ENCODE data around the gene VEGFA. TPM values are rescaled to one million over a fixed set of nuclear protein-coding genes. Genes with fewer than 3 reads are reported as not detected.
A peak's percentile ranks its signal among the peaks of the same experiment; 100 is the strongest.

VEGFA gene
- total RNA-seq, 8 experiments from 2014 or later, result 19.9 to 266 (median 164) TPM

GRCh38 chr6:43823879-43824702 lies 54.1 kb downstream of the VEGFA start:
- peaks cover 16 to 17% of the 10 kb centered on the region in 2 donors for H3K4me1 ChIP-seq (replicated peaks in 1 of 2)
- no peak overlapping the region for H3K27ac ChIP-seq
- ATAC-seq (replicated peaks in 6 of 8), result peak in 3 of 8 experiments; percentile 25 to 34 (median 29)
- in situ Hi-C loops (cut with MboI; ENCODE audit: low pct_unique_long_range_greater_than_20kb in 2 of 9, low sequenced_read_pairs in 9 of 9, unreplicated experiment in 9 of 9), result no loop called here
- H3K4me3 ChIP-seq, result no peak overlapping the region
- 8 to 95% (median 70%) methylated on average over 1 to 8 of the region's 11 CpGs; no CpG with 5 or more reads in 2 of the 10 experiments for WGBS, 10 experiments

- in situ Hi-C loops (cut with MboI; ENCODE audit: low pct_unique_long_range_greater_than_20kb in 2 of 9, low sequenced_read_pairs in 9 of 9, unreplicated experiment in 9 of 9), result no loop called here
- no peak overlapping the region for H3K4me3 ChIP-seq
- 20 to 83% (median 40%) methylated on average over 1 to 2 of the region's 2 CpGs; no CpG with 5 or more reads in 6 of the 10 experiments for WGBS, 10 experiments
- no peak overlapping the region for H3K27ac ChIP-seq
- peak in 1 of 8 experiments; percentile 22 for ATAC-seq (replicated peaks in 6 of 8)
- H3K4me1 ChIP-seq (replicated peaks in 1 of 2), result peaks cover 11 to 12% of the 10 kb centered on the region in 2 donors
Measured at GRCh38 chr6:43824703-43825064, 54.7 kb downstream of the VEGFA start.

DNA sequence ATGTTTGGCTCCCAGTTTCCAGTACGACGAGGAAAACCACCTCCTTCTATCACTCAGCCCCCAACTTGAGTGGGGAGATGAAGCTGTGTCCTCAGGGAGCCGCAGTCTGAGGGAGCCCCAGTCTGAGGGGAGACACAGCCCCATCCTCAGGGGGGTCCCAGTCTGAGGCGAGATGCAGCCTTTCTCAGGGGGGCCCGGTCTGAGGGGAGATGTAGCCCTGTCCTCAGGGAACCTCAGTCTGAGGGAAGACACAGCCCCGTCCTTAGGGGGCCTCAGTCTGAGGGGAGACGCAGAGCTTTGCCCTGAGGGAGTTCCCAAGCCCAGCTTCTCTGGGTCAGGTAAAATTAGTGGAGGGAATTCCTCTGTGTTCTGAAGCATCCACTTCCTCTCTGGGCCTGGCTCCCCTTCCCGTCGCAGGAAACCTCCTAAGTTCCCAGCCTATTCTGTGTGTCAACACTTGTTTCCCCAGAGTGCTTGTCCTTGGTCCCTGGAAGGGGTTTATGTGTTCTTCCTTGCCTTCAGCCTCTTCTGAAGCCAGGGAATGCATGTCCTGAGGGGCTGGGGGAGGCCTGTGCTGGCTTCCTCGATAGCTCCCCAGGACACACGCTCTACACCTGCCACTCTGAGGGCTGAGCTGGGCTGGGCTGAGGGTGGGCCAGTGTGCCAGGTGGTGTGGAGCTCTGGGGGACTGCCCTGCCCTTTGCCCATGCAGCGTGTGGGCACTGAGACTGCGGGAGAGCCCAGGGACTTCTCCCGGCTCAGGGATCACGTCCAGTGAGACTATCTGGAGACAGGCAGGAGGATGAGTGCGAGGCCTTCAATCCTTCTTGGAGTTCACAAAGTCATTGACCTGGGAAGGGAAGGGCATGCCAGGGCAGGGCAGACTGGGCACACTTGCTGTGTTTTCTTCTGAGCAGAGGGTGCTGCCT lies 55.4 kb downstream of the VEGFA start:
- in situ Hi-C loops (cut with MboI; ENCODE audit: low pct_unique_long_range_greater_than_20kb in 2 of 9, low sequenced_read_pairs in 9 of 9, unreplicated experiment in 9 of 9), result no loop called here
- Histone ChIP-seq H3K27ac (no peak overlapping the region), H3K4me3 (no peak overlapping the region), H3K4me1 (replicated peaks in 1 of 2) (peaks cover 4 to 8% of the 10 kb centered on the region in 2 donors)
- ATAC-seq (replicated peaks in 6 of 8), result no peak
- WGBS, 10 experiments, result 56 to 100% (median 83%) methylated on average over 1 to 9 of the region's 16 CpGs; no CpG with 5 or more reads in 2 of the 10 experiments

DNA sequence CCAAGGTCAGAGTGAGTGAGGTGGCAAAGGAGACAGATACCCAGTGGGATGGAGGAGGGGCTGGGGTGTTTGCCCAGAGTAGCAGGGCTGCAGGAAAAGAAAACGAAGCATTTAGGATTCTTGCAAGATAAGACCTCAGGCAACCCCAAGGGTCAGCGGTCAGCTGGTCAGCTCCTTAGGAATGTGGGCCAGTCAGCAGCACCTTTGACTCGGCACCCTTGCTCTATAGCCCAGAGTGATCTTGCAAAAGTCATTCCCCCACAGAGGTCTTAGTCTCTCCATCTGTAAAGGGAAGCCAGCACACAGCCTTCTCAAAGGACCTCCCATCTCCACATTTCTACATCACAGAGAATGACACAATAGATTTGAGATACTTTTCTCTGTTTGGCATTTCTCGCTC lies 56.7 kb downstream of the VEGFA start:
- H3K4me3 ChIP-seq, result no peak overlapping the region
- H3K4me1 ChIP-seq (replicated peaks in 1 of 2), result peaks cover 0 to 4% of the 10 kb centered on the region in 2 donors
- no peak overlapping the region for H3K27ac ChIP-seq
- in situ Hi-C loops (cut with MboI; ENCODE audit: low pct_unique_long_range_greater_than_20kb in 2 of 9, low sequenced_read_pairs in 9 of 9, unreplicated experiment in 9 of 9), result no loop called here
- ATAC-seq (replicated peaks in 6 of 8), result no peak
- WGBS, 10 experiments, result 20 to 95% (median 83%) methylated on average over 1 to 3 of the region's 4 CpGs; no CpG with 5 or more reads in 1 of the 10 experiments

DNA sequence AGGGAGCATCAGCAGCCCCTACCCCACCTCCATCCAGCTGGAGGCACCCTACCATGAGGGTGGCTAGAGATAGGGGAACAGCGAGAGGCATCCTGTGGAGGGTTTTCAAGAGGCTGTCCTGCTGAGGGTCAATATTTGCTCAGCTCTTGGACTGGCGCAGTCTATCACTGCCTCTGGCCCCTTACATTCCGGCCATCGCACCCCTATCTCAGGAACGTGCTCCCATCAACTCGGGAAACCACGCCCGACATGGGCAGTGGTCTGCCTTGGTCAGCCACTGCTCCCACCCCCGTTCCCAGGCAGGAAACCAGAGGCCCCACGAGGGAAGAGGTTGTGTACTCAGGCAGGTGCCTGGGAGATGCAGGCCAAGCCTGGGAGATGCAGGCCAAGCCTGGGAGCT lies 57.9 kb downstream of the VEGFA start:
- WGBS, 10 experiments, result 80 to 91% methylated on average over 2 to 9 of the region's 10 CpGs; no CpG with 5 or more reads in 8 of the 10 experiments
- Histone ChIP-seq H3K4me1 (replicated peaks in 1 of 2) (peaks cover 6 to 10% of the 10 kb centered on the region in 2 donors), H3K27ac (no peak overlapping the region), H3K4me3 (no peak overlapping the region)
- peak in 1 of 8 experiments; percentile 24 for ATAC-seq (replicated peaks in 6 of 8)
- in situ Hi-C loops (cut with MboI; ENCODE audit: low pct_unique_long_range_greater_than_20kb in 2 of 9, low sequenced_read_pairs in 9 of 9, unreplicated experiment in 9 of 9), result no loop called here

- Histone ChIP-seq H3K4me3 (no peak overlapping the region), H3K4me1 (replicated peaks in 1 of 2) (peaks cover 14 to 18% of the 10 kb centered on the region in 2 donors), H3K27ac (no peak overlapping the region)
- peak in 1 of 8 experiments; percentile 24 for ATAC-seq (replicated peaks in 6 of 8)
- in situ Hi-C loops (cut with MboI; ENCODE audit: low pct_unique_long_range_greater_than_20kb in 2 of 9, low sequenced_read_pairs in 9 of 9, unreplicated experiment in 9 of 9), result no loop called here
- 55 to 100% (median 73%) methylated on average over 2 to 4 of the region's 4 CpGs; no CpG with 5 or more reads in 4 of the 10 experiments for WGBS, 10 experiments
Measured at GRCh38 chr6:43828711-43829110, 58.7 kb downstream of the VEGFA start.

DNA sequence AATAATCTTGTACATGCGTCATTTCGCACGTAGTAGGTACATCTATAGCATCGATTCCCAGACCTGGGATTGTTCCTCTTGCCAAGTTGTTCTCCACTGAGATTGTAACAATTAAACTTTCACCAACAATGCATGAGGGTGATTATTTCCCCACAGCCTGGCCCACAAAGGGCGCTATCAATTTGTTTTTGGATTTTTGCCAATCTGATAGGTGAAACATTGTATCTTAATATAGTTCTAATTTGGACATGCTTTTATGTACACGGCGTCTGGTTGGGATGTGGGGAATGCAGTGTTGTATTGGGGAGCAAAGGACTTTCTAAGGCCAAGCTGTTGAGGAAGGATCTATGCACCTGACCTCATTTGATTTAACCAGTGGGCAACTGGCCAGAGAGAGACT lies 59.5 kb downstream of the VEGFA start:
- Histone ChIP-seq H3K4me1 (replicated peaks in 1 of 2) (peaks cover 22 to 26% of the 10 kb centered on the region in 2 donors), H3K27ac (no peak overlapping the region), H3K4me3 (no peak overlapping the region)
- in situ Hi-C loops (cut with MboI; ENCODE audit: low pct_unique_long_range_greater_than_20kb in 2 of 9, low sequenced_read_pairs in 9 of 9, unreplicated experiment in 9 of 9), result no loop called here
- no peak for ATAC-seq (replicated peaks in 6 of 8)
- WGBS, 10 experiments, result 0 to 100% (median 97%) methylated on average over 2 to 7 of the region's 7 CpGs; no CpG with 5 or more reads in 2 of the 10 experiments

DNA sequence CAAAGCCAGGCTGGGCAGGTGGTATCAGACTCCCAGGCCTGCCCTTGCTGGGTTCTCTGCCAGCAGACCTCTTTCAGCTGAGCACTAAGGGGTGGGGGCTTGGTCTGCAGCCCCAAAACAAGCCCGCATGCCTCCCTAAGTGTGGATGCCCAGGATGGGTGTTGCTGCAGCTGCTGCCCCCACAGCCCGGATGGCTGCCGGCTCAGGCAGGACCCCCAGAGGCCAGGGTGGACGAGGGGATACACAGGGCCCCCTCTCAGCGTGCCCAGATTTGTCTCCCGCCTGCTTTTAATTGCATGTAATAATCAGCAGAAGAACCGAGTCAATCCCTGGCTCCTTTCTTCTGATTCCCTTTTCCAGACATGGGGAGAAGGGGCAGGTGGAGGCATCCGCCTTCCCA lies 60.8 kb downstream of the VEGFA start:
- ATAC-seq (replicated peaks in 6 of 8), result no peak
- Histone ChIP-seq H3K27ac (no peak overlapping the region), H3K4me3 (no peak overlapping the region), H3K4me1 (replicated peaks in 1 of 2) (peaks cover 35 to 39% of the 10 kb centered on the region in 2 donors)
- in situ Hi-C loops (cut with MboI; ENCODE audit: low pct_unique_long_range_greater_than_20kb in 2 of 9, low sequenced_read_pairs in 9 of 9, unreplicated experiment in 9 of 9), result no loop called here
- WGBS, 10 experiments, result 0 to 100% (median 72%) methylated on average over 1 to 4 of the region's 8 CpGs; no CpG with 5 or more reads in 4 of the 10 experiments

DNA sequence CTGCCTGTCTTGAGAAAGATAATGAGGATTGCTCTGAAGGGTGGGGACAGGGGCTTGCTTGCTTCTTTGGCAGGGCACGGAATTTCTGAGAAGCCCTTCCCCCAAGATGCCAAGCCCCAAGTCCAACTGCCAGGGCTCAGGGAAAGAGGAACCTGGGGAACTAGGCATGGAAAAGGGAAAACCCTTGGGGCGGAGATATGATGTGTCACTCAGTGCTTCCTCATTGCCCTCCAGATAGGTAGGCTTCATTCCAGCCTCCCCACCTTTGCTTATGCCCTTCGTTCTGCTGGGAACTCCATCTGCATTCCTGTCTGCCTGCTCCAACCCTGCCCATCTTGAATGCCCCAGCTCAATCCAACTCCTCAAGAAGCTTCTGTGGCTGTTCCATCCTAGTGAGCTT lies 61.2 kb downstream of the VEGFA start:
- no peak for ATAC-seq (replicated peaks in 6 of 8)
- 40 to 100% (median 67%) methylated on average over 1 to 3 of the region's 3 CpGs; no CpG with 5 or more reads in 3 of the 10 experiments for WGBS, 10 experiments

DNA sequence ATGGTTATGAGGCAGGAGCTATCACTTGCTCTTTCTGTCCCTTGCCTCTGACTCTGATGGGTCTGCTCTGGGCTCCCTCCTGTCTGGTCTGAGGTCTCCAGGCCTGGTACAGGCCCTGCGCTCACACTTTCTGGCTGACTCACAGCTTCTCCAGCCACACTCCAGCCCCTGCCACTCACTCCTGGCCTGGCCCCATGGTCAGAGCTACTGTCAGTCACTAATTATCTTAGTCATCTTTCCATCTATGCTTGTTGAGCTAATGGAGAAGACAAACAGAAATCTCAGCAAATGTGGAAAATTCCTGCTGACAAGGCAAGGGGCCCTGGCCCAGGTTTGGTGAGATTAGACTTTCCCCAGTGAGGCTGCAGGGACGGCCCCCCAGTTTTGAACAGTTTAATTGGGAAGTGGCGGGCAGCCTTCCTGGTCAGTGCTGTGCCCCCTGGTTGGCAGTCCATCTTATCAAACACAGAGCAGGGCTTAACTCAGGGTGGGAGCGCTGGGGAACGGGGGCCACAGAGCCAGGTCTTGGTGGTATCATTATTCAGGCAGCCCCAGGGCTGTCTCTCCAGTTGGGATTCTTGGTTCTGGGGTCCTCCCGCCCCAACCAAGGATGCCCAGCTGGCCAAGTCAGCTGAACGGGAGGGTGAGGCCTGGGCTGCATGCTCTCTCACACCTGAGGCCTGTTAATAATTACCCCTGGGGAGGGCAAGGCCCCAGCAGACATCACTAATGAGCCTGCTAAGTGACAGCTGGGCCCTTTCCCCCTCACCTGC lies 63.4 kb downstream of the VEGFA start:
- in situ Hi-C loops (cut with MboI; ENCODE audit: low pct_unique_long_range_greater_than_20kb in 2 of 9, low sequenced_read_pairs in 9 of 9, unreplicated experiment in 9 of 9), result no loop called here
- WGBS, 10 experiments, result 83 to 100% (median 100%) methylated on average over 1 to 2 of the region's 7 CpGs; no CpG with 5 or more reads in 6 of the 10 experiments
- ATAC-seq (replicated peaks in 6 of 8), result peak in 5 of 8 experiments; percentile 86 to 98 (median 91)
- peaks cover 59 to 61% of the 10 kb centered on the region in 2 donors for H3K4me1 ChIP-seq (replicated peaks in 1 of 2)
- H3K27ac ChIP-seq, result peak overlapping the region in 1 of 2 donors; percentile 11
- H3K4me3 ChIP-seq, result no peak overlapping the region

More for the DNA sequence above, 61.2 kb downstream of the VEGFA start:
- Histone ChIP-seq H3K27ac (no peak overlapping the region), H3K4me3 (no peak overlapping the region), H3K4me1 (replicated peaks in 1 of 2) (peaks cover 39 to 43% of the 10 kb centered on the region in 2 donors)
- in situ Hi-C loops (cut with MboI; ENCODE audit: low pct_unique_long_range_greater_than_20kb in 2 of 9, low sequenced_read_pairs in 9 of 9, unreplicated experiment in 9 of 9), result no loop called here

DNA sequence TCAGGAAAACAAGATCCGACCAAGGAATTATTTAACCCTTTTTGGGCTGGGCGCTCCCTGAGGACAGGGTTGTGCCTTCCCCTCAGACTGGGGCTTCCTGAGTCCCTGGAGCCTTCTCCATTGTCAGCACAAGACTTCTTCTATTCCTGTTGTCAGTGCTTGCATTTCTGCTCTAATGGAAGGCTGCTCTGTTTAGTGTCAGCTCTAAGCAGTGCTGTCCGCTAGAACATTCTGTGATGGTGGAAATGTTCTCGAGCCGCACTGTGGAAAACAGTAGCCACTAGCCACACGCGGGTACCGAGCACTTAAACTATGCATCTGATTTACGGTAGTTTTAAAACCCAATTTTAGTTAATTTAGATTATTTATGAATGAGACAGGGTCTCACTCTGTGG lies 64.0 kb downstream of the VEGFA start:
- in situ Hi-C loops (cut with MboI; ENCODE audit: low pct_unique_long_range_greater_than_20kb in 2 of 9, low sequenced_read_pairs in 9 of 9, unreplicated experiment in 9 of 9), result no loop called here
- Histone ChIP-seq H3K27ac (peak overlapping the region; percentile 11 to 70), H3K4me3 (no peak overlapping the region), H3K4me1 (replicated peaks in 1 of 2) (peaks cover 59 to 62% of the 10 kb centered on the region in 2 donors)
- WGBS, 10 experiments, result 63 to 100% (median 89%) methylated on average over 1 to 7 of the region's 9 CpGs; no CpG with 5 or more reads in 1 of the 10 experiments
- ATAC-seq (replicated peaks in 6 of 8), result no peak

GRCh38 chr6:43834528-43835155 lies 64.6 kb downstream of the VEGFA start:
- H3K4me3 ChIP-seq, result no peak overlapping the region
- H3K4me1 ChIP-seq (replicated peaks in 1 of 2), result peaks cover 59 to 62% of the 10 kb centered on the region in 2 donors
- WGBS, 10 experiments, result 0 to 100% (median 14%) methylated on average over 1 to 4 of the region's 5 CpGs; no CpG with 5 or more reads in 3 of the 10 experiments
- H3K27ac ChIP-seq, result peak overlapping the region; percentile 11 to 70
- in situ Hi-C loops (cut with MboI; ENCODE audit: low pct_unique_long_range_greater_than_20kb in 2 of 9, low sequenced_read_pairs in 9 of 9, unreplicated experiment in 9 of 9), result no loop called here
- ATAC-seq (replicated peaks in 6 of 8), result peak in 5 of 8 experiments; percentile 30 to 61 (median 56)

Data from motor neuron (in vitro differentiated cells).